MCF 10A (cell line): ENCODE results near the gene APBB1. TPM values are rescaled to one million over a fixed set of nuclear protein-coding genes. Genes with fewer than 3 reads are reported as not detected.

Experiments
- BruUV-seq: library from RNA; stranded (reverse); fragments of 400-500 nt; replicated peaks from 2 replicates; lab custom pipeline; 2021; lab: Mats Ljungman, UMichigan
- CTCF ChIA-PET: fragments of 300-600 bp; sonication (Branson Sonifier 250); formaldehyde crosslinking; extraction: SDS; loops from one replicate; lab custom pipeline; 2021; ENCODE audit warnings: antibody characterized with exemption, inconsistent platforms; lab: Yijun Ruan, JAX
- POLR2A ChIA-PET: fragments of 300-600, 350-650 bp; sonication (Branson Sonifier 250); formaldehyde crosslinking; extraction: SDS; loops from one replicate; lab custom pipeline; 2020; ENCODE audit warnings: antibody characterized with exemption, inconsistent platforms; lab: Yijun Ruan, JAX
- DNase-seq: peaks from one replicate; pipeline ENCODE4 v3.0.0-alpha.2; 2018; ENCODE audit not compliant: unreplicated experiment
- H3K27ac Mint-ChIP-seq: one replicate; pipeline ENCODE4 v1.8.0; 2022; ENCODE audit warnings: mild to moderate bottlenecking, low read depth, mixed read lengths; ENCODE audit not compliant: unreplicated experiment
- H3K27me3 Mint-ChIP-seq: one replicate; pipeline ENCODE4 v1.8.0; 2022; ENCODE audit warnings: mixed read lengths; ENCODE audit not compliant: insufficient read depth, unreplicated experiment
- H3K36me3 Mint-ChIP-seq: one replicate; pipeline ENCODE4 v1.8.0; 2022; ENCODE audit warnings: mild to moderate bottlenecking, moderate library complexity, mixed read lengths; ENCODE audit not compliant: insufficient read depth, unreplicated experiment
- H3K4me1 Mint-ChIP-seq: one replicate; pipeline ENCODE4 v1.8.0; 2022; ENCODE audit warnings: mixed read lengths; ENCODE audit not compliant: insufficient read depth, unreplicated experiment
- H3K4me3 Mint-ChIP-seq: one replicate; pipeline ENCODE4 v1.8.0; 2022; ENCODE audit warnings: mild to moderate bottlenecking, moderate library complexity, mixed read lengths; ENCODE audit not compliant: unreplicated experiment
- H3K9me3 Mint-ChIP-seq: one replicate; pipeline ENCODE4 v1.8.0; 2022; ENCODE audit warnings: mixed read lengths; ENCODE audit not compliant: unreplicated experiment
- intact Hi-C: fragments of 100-400 bp; cut with micrococcal nuclease; formaldehyde crosslinking; loops from 2 replicates; pipeline ENCODE4 v1.14.1; 2022
- total RNA-seq: library from RNA; stranded (reverse); gene quantifications from 2 replicates; pipeline ENCODE4 v1.2.3, GENCODE V29; 2022
- TF ChIP-seq, protein P1 (sequence below): fragments of 200-600 bp; IDR thresholded peaks from one replicate; pipeline ENCODE4 v1.8.0; 2022; ENCODE audit warnings: antibody characterized with exemption, mild to moderate bottlenecking; ENCODE audit not compliant: unreplicated experiment

Gene APBB1
- total RNA-seq, 1 experiment from 2014 or later = 0.89 TPM

DNA sequence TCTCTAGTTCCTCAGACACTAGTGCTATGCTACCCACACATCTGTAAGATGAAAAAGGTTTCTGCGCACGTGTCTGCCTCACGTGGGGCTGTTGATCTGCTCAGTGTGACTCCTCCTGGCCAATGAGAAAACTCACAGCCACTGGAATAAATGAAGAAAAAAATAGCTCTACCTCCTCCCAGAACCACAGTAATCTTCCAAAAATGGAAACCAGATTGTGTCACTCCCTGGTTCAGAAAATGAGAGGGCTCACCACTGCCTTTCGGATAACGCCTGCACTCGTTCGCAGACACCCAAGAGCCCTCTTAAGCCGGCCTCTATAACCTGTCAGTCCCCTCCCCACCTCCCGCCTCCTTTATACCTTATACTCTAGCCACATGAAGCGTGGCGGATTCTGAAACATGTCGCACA is 5.1 kb downstream of the APBB1 start:
- intact Hi-C loops = no loop called here
- no TSS peak for BruUV-seq
- H3K4me3 Mint-ChIP-seq = no peak overlapping the region
- no peak for DNase-seq
- ChIA-PET POLR2A (no interaction called here), CTCF (interaction anchor here (1.2 to 1.6 kb wide), 3 partner anchors 29 to 51 kb away, joined by 4 to 8 read pairs (median 8); no protein-coding TSS in a partner anchor)
- no peaks in the 10 kb centered on the region for H3K9me3 Mint-ChIP-seq
- TF ChIP-seq, protein P1, sequence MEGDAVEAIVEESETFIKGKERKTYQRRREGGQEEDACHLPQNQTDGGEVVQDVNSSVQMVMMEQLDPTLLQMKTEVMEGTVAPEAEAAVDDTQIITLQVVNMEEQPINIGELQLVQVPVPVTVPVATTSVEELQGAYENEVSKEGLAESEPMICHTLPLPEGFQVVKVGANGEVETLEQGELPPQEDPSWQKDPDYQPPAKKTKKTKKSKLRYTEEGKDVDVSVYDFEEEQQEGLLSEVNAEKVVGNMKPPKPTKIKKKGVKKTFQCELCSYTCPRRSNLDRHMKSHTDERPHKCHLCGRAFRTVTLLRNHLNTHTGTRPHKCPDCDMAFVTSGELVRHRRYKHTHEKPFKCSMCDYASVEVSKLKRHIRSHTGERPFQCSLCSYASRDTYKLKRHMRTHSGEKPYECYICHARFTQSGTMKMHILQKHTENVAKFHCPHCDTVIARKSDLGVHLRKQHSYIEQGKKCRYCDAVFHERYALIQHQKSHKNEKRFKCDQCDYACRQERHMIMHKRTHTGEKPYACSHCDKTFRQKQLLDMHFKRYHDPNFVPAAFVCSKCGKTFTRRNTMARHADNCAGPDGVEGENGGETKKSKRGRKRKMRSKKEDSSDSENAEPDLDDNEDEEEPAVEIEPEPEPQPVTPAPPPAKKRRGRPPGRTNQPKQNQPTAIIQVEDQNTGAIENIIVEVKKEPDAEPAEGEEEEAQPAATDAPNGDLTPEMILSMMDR = no peak
- no peak overlapping the region for H3K27ac Mint-ChIP-seq
- H3K27me3 Mint-ChIP-seq = no peaks in the 10 kb centered on the region
- H3K4me1 Mint-ChIP-seq = no peaks in the 10 kb centered on the region
- no peaks in the 10 kb centered on the region for H3K36me3 Mint-ChIP-seq

DNA sequence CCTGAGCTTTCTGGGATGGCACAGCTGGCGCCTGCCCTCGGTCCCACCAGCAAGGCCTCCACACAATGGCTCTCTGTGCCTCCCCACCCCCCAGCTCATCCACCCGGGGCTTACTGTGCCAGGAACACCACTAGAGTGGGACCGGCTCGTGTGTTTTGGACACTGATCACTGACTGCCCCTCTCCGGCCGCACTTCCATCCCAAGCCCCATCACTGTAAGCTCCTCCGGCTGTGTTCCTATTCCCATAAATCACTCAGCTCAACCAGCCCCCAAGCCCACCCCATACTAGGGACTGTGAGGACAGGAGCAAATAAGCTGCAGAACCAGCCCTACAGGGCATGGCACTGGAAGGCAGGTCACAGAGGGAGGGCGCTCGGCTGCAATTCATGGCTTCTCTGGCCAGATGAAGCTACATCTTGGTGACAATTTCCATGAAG is 7.3 kb downstream of the APBB1 start:
- Mint-ChIP-seq H3K27me3 (peaks cover 9% of the 10 kb centered on the region), H3K27ac (no peak overlapping the region), H3K9me3 (no peaks in the 10 kb centered on the region), H3K36me3 (no peaks in the 10 kb centered on the region), H3K4me1 (no peaks in the 10 kb centered on the region), H3K4me3 (no peak overlapping the region)
- TF ChIP-seq, protein P1 = no peak
- intact Hi-C loops = no loop called here
- ChIA-PET POLR2A (no interaction called here), CTCF (interaction anchor here (0.6 to 2.8 kb wide), 6 partner anchors 9 to 345 kb away, joined by 3 to 17 read pairs (median 4); no protein-coding TSS in a partner anchor)
- no peak for DNase-seq
- BruUV-seq = no TSS peak

DNA sequence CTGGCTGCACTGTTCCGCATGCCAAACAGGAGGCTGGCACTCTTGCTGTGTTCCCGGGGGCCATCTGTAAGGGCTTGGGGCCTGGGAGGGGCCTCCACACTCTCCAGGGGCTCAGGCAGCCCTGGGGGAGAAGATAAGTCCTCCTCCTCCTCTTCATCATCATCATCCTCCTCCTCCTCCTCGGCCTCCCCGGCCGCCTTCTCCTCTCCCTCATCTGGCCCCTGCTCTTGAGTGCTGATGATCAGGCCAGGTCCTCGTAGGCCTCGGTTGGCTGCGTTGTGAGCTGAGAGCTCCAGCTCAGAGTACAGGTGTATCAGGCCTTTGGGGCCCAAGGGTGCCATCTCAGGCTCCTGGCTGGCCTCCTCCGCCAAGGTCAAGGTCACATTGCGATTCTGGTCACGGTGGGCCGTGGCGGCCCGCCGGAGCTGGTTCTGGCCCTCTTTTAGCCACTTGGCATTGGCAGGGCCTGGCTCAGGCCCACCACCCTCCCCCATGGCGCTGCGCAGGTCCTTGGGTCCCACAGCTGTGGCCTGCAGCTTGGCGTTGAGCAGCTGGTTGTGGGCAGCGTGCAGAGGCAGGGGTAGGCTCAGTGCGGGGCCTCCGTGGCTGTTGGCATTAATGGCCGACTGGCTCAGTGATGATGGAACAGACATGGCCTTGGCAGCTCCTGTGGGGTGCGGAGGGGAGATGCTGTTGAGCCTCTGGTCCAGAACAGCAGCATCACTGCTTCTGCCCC is 8.0 kb downstream of the APBB1 start:
- Mint-ChIP-seq H3K27me3 (peaks cover 16% of the 10 kb centered on the region), H3K9me3 (no peaks in the 10 kb centered on the region), H3K36me3 (no peaks in the 10 kb centered on the region), H3K27ac (no peak overlapping the region), H3K4me1 (no peaks in the 10 kb centered on the region), H3K4me3 (no peak overlapping the region)
- CTCF ChIA-PET = interaction anchor here (0.6 to 2.8 kb wide), 4 partner anchors 24 to 57 kb away, joined by 3 to 17 read pairs (median 5); no protein-coding TSS in a partner anchor
- TF ChIP-seq, protein P1 = no peak
- BruUV-seq = no TSS peak
- POLR2A ChIA-PET = no interaction called here
- DNase-seq = no peak
- intact Hi-C loops = no loop called here

DNA sequence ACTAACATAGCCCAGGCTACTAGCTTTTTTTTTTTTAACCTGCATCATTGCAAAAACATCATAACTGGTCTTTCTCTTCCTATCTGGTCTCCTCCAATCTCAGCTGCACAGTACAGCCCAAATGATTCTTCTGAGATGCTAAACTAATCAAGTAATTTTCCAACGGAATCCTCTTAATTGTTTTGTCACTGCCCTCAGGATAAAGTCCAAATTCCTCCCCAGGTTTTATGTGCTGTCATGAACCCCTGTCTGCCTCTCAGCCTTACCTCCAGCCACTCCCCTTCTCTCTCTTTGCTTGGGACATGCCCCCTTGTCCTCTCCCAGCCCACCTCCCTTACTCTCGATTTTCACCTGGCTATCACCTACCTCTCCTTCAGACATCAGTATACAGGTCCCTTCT is 12.5 kb downstream of the APBB1 start:
- no peak for DNase-seq
- intact Hi-C loops = no loop called here
- H3K27ac Mint-ChIP-seq = no peak overlapping the region
- BruUV-seq = no TSS peak
- H3K27me3 Mint-ChIP-seq = peaks cover 16% of the 10 kb centered on the region
- H3K4me3 Mint-ChIP-seq = no peak overlapping the region
- no peaks in the 10 kb centered on the region for H3K36me3 Mint-ChIP-seq
- TF ChIP-seq, protein P1 = no peak
- CTCF ChIA-PET = interaction anchor here (0.6 to 2.1 kb wide), 7 partner anchors 10 to 1525 kb away, joined by 3 to 8 read pairs (median 4); partner anchors contain the start of gene OR51T1
- H3K4me1 Mint-ChIP-seq = no peaks in the 10 kb centered on the region
- no peaks in the 10 kb centered on the region for H3K9me3 Mint-ChIP-seq
- POLR2A ChIA-PET = no interaction called here
